Muscle layer of colon (tissue), 2 donors: ENCODE data around the gene SLC39A2.
"Not testable (repeated sequence)": the region's sequence is repeated elsewhere in the genome, so short reads cannot be mapped to it uniquely, and the experiment has no call there.

Source experiments
- H3K27ac ChIP-seq: one replicate; pipeline ENCODE4 v1.7.0; 2013; ENCODE audit warnings: low read depth, mild to moderate bottlenecking, low read length, moderate library complexity
- H3K27me3 ChIP-seq, 2 donors: one replicate each; pipeline ENCODE4 v1.7.0; 2013; ENCODE audit warnings: low read length in 2 of 2, mild to moderate bottlenecking in 2 of 2; ENCODE audit not compliant: insufficient read depth in 2 of 2, control insufficient read depth in 1 of 2
- H3K36me3 ChIP-seq: one replicate; pipeline ENCODE4 v1.7.0; 2013; ENCODE audit warnings: mild to moderate bottlenecking, low read length; ENCODE audit not compliant: insufficient read depth
- H3K4me1 ChIP-seq: one replicate; pipeline ENCODE4 v1.7.0; 2013; ENCODE audit warnings: mild to moderate bottlenecking, low read length; ENCODE audit not compliant: insufficient read depth
- H3K4me3 ChIP-seq, 2 donors: one replicate each; pipeline ENCODE4 v1.7.0; 2013; ENCODE audit warnings: low read length in 2 of 2, low read depth in 1 of 2, mild to moderate bottlenecking in 1 of 2, moderate library complexity in 1 of 2
- H3K9ac ChIP-seq: one replicate; pipeline ENCODE4 v1.7.0; 2013; ENCODE audit warnings: low read length
- H3K9me3 ChIP-seq: one replicate; pipeline ENCODE4 v1.7.0; 2013; ENCODE audit warnings: mild to moderate bottlenecking, low read length
- donor health status: abdominal sarcoma.
- donor health status: Adenocarcinoma of cecum.

SLC39A2 gene

GRCh38 chr14:21040941-21041340 is 41.8 kb downstream of the SLC39A2 start:
- not testable (repeated sequence) for H3K9me3 ChIP-seq, H3K27ac ChIP-seq, H3K4me3 ChIP-seq, H3K9ac ChIP-seq, H3K36me3 ChIP-seq, H3K27me3 ChIP-seq
- peaks cover 32% of the 10 kb centered on the region for H3K4me1 ChIP-seq

- H3K9me3 ChIP-seq = no peaks in the 10 kb centered on the region
- no peaks in the 10 kb centered on the region for H3K36me3 ChIP-seq
- no peak within 1 kb of the TSS for H3K27ac ChIP-seq
- H3K9ac ChIP-seq = no peak within 1 kb of the TSS
- H3K4me1 ChIP-seq = peaks cover 32% of the 10 kb centered on the region
- no peaks in the 10 kb centered on the region for H3K27me3 ChIP-seq
- H3K4me3 ChIP-seq = no peak within 1 kb of the TSS
Observed at GRCh38 chr14:21041676-21042433, 42.8 kb downstream of the SLC39A2 start, which contains the start of gene RNASE7. RNASE7 (plus strand) TSS chr14:21042362; CDS start chr14:21042993, 631 bp downstream.

GRCh38 chr14:21042918-21043317 is 43.8 kb downstream of the SLC39A2 start:
- Histone ChIP-seq H3K9ac (no peak overlapping the region), H3K4me3 (no peak overlapping the region), H3K36me3 (no peaks in the 10 kb centered on the region), H3K27ac (no peak overlapping the region), H3K9me3 (no peaks in the 10 kb centered on the region), H3K4me1 (peaks cover 30% of the 10 kb centered on the region), H3K27me3 (no peaks in the 10 kb centered on the region)

GRCh38 chr14:21043387-21043973 is 44.4 kb downstream of the SLC39A2 start:
- no peaks in the 10 kb centered on the region for H3K27me3 ChIP-seq
- no peaks in the 10 kb centered on the region for H3K36me3 ChIP-seq
- H3K4me3 ChIP-seq = no peak overlapping the region
- peaks cover 25% of the 10 kb centered on the region for H3K4me1 ChIP-seq
- no peak overlapping the region for H3K27ac ChIP-seq
- H3K9me3 ChIP-seq = no peaks in the 10 kb centered on the region
- no peak overlapping the region for H3K9ac ChIP-seq

GRCh38 chr14:21043974-21044618 is 45.0 kb downstream of the SLC39A2 start:
- Histone ChIP-seq H3K4me3 (no peak overlapping the region), H3K27me3 (no peaks in the 10 kb centered on the region), H3K36me3 (no peaks in the 10 kb centered on the region), H3K9me3 (no peaks in the 10 kb centered on the region), H3K4me1 (peaks cover 19% of the 10 kb centered on the region), H3K9ac (no peak overlapping the region), H3K27ac (no peak overlapping the region)

GRCh38 chr14:21047378-21047781 is 48.3 kb downstream of the SLC39A2 start:
- Histone ChIP-seq H3K36me3 (no peaks in the 10 kb centered on the region), H3K9me3 (no peaks in the 10 kb centered on the region), H3K27me3 (no peaks in the 10 kb centered on the region), H3K4me1 (peaks cover 4% of the 10 kb centered on the region), H3K27ac (no peak overlapping the region), H3K9ac (no peak overlapping the region), H3K4me3 (no peak overlapping the region)

- Histone ChIP-seq H3K9ac (no peak overlapping the region), H3K27ac (no peak overlapping the region), H3K9me3 (no peaks in the 10 kb centered on the region), H3K4me1 (peaks cover 4% of the 10 kb centered on the region), H3K4me3 (no peak overlapping the region), H3K36me3 (no peaks in the 10 kb centered on the region), H3K27me3 (no peaks in the 10 kb centered on the region)
Observed at GRCh38 chr14:21048638-21049037, 49.5 kb downstream of the SLC39A2 start.

- Histone ChIP-seq H3K36me3 (no peaks in the 10 kb centered on the region), H3K4me1 (peaks cover 1% of the 10 kb centered on the region), H3K27ac (no peak overlapping the region), H3K4me3 (no peak overlapping the region), H3K9me3 (no peaks in the 10 kb centered on the region), H3K27me3 (no peaks in the 10 kb centered on the region), H3K9ac (no peak overlapping the region)
Observed at GRCh38 chr14:21049271-21049673, 50.2 kb downstream of the SLC39A2 start.

- Histone ChIP-seq H3K27ac (no peak overlapping the region), H3K36me3 (no peaks in the 10 kb centered on the region), H3K27me3 (no peaks in the 10 kb centered on the region), H3K9me3 (no peaks in the 10 kb centered on the region), H3K9ac (no peak overlapping the region), H3K4me3 (no peak overlapping the region), H3K4me1 (no peaks in the 10 kb centered on the region)
Observed at GRCh38 chr14:21050597-21050996, 51.5 kb downstream of the SLC39A2 start.
